Hepatocyte (in vitro differentiated cells): Measurements from ENCODE around the gene ICAM2. TPM values are rescaled to one million over a fixed set of nuclear protein-coding genes. Genes with fewer than 3 reads are reported as not detected.

Source experiments
- DNase-seq: peaks from one replicate; pipeline ENCODE4 v3.0.0-alpha.2; 2016; ENCODE audit warnings: low spot score
- H2AFZ ChIP-seq: fragments of 200-600 bp; sonication (generic); 2 replicates; pipeline ENCODE4 v1.6.0; 2016; ENCODE audit warnings: antibody characterized with exemption, mild to moderate bottlenecking
- H3K27ac ChIP-seq: fragments of 200-600 bp; sonication (generic); 2 replicates; pipeline ENCODE4 v1.5.1; 2016; ENCODE audit warnings: mild to moderate bottlenecking
- H3K27me3 ChIP-seq: fragments of 200-600 bp; sonication (generic); 2 replicates; pipeline ENCODE4 v1.6.1; 2016
- H3K36me3 ChIP-seq: fragments of 200-600 bp; sonication (generic); replicated peaks from 2 replicates; pipeline ENCODE4 v1.5.1; 2016; ENCODE audit warnings: low read depth; ENCODE audit not compliant: insufficient read depth
- H3K4me1 ChIP-seq: fragments of 200-600 bp; sonication (generic); 2 replicates; pipeline ENCODE4 v1.5.1; 2016; ENCODE audit warnings: mild to moderate bottlenecking, moderate library complexity; ENCODE audit not compliant: insufficient read depth
- H3K4me2 ChIP-seq: fragments of 200-600 bp; sonication (generic); 2 replicates; pipeline ENCODE4 v1.6.0; 2016
- H3K4me3 ChIP-seq: fragments of 200-600 bp; sonication (generic); 2 replicates; pipeline ENCODE4 v1.5.1; 2016; ENCODE audit warnings: mild to moderate bottlenecking
- H3K79me2 ChIP-seq: fragments of 200-600 bp; sonication (generic); 2 replicates; pipeline ENCODE4 v1.6.0; 2017; ENCODE audit warnings: mild to moderate bottlenecking
- H3K9me2 ChIP-seq: fragments of 200-600 bp; sonication (generic); replicated peaks from 2 replicates; pipeline ENCODE4 v1.6.0; 2017; ENCODE audit warnings: mild to moderate bottlenecking; ENCODE audit not compliant: insufficient read depth
- H3K9me3 ChIP-seq: fragments of 200-600 bp; sonication (generic); 2 replicates; pipeline ENCODE4 v1.5.1; 2016; ENCODE audit warnings: low read depth, mild to moderate bottlenecking
- H4K20me1 ChIP-seq: fragments of 200-600 bp; sonication (generic); 2 replicates; pipeline ENCODE4 v1.6.0; 2016; ENCODE audit warnings: mild to moderate bottlenecking; ENCODE audit not compliant: insufficient read depth, poor library complexity, severe bottlenecking
- EZH2 ChIP-seq: fragments of 200-600 bp; sonication (generic); IDR thresholded peaks from 2 replicates; pipeline ENCODE4 v1.6.1; 2016; ENCODE audit warnings: antibody characterized with exemption, mild to moderate bottlenecking, borderline replicate concordance
- EZH2phosphoT487 ChIP-seq: fragments of 200-600 bp; sonication (generic); IDR thresholded peaks from one replicate; pipeline ENCODE4 v1.6.1; 2018; ENCODE audit warnings: antibody characterized with exemption, mild to moderate bottlenecking, low read depth, moderate library complexity; ENCODE audit not compliant: unreplicated experiment, severe bottlenecking
- WGBS: methylation state at CpG from one replicate; pipeline ENCODE4 v1.1.6; 2016; ENCODE audit warnings: low lambda C conversion rate; ENCODE audit errors: missing lambda C conversion rate; 5-methylcytosine and 5-hydroxymethylcytosine counted together
- polyA plus RNA-seq: library from polyadenylated mRNA; unstranded; fragments of >200 nt; fragmentation: Nextera tagmentation; extraction: Ambion mirVana; gene quantifications from 2 replicates; pipeline ENCODE4 v1.2.1, GENCODE V29; 2016
- total RNA-seq: library from RNA; depleted of rRNA; stranded (reverse); fragments of >200 nt; gene quantifications from 2 replicates; pipeline ENCODE4 v1.2.3, GENCODE V29; 2014
- TF ChIP-seq, protein P1 (sequence below): fragments of 200-600 bp; sonication (generic); IDR thresholded peaks from 2 replicates; pipeline ENCODE4 v1.5.1; 2016; ENCODE audit warnings: antibody characterized with exemption, mild to moderate bottlenecking; ENCODE audit not compliant: poor library complexity

The ICAM2 gene
- total and polyA plus RNA-seq, 2 experiments from 2014 or later: 3.4 to 6.0 TPM

DNA sequence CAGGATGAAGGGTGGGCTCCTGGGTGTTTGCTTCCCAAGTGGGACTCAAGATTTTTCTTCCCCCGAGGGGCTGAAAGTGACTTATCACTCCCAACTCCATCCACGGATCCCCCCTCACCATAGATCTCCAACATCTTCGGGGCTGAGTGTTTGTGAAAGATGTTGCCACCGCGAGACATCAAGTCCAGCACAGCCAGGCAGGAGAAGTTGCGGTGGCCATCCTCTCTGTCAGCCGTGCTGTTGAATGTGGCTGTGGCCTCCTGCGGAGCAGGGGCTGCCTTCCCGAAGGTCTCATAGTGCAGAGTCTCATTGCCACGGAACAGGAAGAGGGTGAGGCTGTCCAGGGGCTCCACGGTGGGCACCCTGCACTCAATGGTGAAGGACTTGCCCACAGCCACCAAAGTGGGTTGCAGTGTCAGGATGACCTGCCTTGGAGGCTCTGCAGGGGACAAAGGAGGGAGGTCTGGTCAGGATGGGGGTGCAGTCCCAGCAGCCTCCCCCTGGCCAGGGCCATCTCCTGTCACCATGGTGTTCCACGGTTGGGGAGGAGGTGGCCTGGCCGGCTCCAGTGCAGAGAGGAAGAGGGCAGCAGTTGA, 16.8 kb downstream of the ICAM2 start:
- no peaks in the 10 kb centered on the region for H4K20me1 ChIP-seq
- peaks cover 1% of the 10 kb centered on the region for H3K4me1 ChIP-seq
- no peaks in the 10 kb centered on the region for H3K79me2 ChIP-seq
- no peaks in the 10 kb centered on the region for H3K27me3 ChIP-seq
- no peaks in the 10 kb centered on the region for H3K9me2 ChIP-seq
- no peak overlapping the region for H3K4me3 ChIP-seq
- no peak overlapping the region for H2AFZ ChIP-seq
- no peaks in the 10 kb centered on the region for H3K9me3 ChIP-seq
- 85% methylated on average over 13 of the region's 13 CpGs for WGBS
- H3K27ac ChIP-seq: no peak overlapping the region
- DNase-seq: no peak
- H3K36me3 ChIP-seq: no peaks in the 10 kb centered on the region
- no peak overlapping the region for H3K4me2 ChIP-seq
- TF ChIP-seq, protein P1, sequence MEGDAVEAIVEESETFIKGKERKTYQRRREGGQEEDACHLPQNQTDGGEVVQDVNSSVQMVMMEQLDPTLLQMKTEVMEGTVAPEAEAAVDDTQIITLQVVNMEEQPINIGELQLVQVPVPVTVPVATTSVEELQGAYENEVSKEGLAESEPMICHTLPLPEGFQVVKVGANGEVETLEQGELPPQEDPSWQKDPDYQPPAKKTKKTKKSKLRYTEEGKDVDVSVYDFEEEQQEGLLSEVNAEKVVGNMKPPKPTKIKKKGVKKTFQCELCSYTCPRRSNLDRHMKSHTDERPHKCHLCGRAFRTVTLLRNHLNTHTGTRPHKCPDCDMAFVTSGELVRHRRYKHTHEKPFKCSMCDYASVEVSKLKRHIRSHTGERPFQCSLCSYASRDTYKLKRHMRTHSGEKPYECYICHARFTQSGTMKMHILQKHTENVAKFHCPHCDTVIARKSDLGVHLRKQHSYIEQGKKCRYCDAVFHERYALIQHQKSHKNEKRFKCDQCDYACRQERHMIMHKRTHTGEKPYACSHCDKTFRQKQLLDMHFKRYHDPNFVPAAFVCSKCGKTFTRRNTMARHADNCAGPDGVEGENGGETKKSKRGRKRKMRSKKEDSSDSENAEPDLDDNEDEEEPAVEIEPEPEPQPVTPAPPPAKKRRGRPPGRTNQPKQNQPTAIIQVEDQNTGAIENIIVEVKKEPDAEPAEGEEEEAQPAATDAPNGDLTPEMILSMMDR: no peak
- TF ChIP-seq EZH2: no peak
- TF ChIP-seq EZH2phosphoT487: no peak

DNA sequence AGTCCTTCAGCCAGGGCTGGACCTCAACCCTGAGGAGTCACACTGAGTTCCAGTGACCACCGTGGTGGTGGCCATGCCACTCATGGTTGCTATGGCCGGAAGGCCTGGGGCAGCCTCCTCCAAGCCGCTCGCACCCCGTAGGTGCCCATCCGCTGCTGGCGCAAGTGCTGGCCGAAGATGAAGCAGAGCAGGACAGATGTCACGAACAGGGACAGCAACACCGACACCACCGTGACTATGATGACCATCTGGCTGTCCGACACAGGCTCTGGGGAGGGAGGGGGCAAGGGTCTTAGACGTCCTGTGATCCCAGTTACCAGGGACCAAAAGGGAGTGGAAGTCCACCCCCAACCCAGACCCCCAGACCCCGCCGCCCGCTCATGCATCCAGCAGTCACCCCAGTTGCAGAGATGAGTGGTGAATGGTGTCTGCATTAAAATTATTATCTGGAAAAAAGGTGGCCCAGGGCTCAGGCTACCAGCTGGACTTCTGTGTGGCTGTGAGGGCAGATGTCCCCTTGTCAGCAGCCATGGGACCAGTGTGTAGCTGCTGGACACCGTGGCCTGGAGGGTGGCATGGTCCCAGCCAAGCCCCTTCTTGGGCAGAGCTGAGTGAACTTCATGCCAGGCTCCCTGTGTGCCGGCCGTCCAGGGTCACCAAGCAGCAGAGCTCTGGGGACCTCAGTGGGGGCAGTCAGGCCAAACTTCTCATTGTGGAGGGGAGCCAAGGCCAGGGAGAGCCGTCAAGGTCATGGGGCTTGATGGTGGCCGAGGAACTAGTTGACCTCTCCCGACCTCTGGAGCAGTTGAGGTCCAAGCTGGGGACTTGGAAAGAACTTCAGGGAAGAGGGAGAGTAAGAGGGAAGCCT, 17.5 kb downstream of the ICAM2 start:
- H3K4me3 ChIP-seq: no peak overlapping the region
- H3K36me3 ChIP-seq: no peaks in the 10 kb centered on the region
- H2AFZ ChIP-seq: no peak overlapping the region
- no peak overlapping the region for H3K27ac ChIP-seq
- H3K9me2 ChIP-seq: no peaks in the 10 kb centered on the region
- DNase-seq: no peak
- peaks cover 5% of the 10 kb centered on the region for H3K4me1 ChIP-seq
- H3K79me2 ChIP-seq: no peaks in the 10 kb centered on the region
- no peak overlapping the region for H3K4me2 ChIP-seq
- TF ChIP-seq EZH2 (no peak), EZH2phosphoT487 (no peak)
- TF ChIP-seq, protein P1: no peak
- no peaks in the 10 kb centered on the region for H3K9me3 ChIP-seq
- no peaks in the 10 kb centered on the region for H4K20me1 ChIP-seq
- WGBS: 95% methylated on average over 20 of the region's 22 CpGs
- H3K27me3 ChIP-seq: peaks cover 1% of the 10 kb centered on the region

DNA sequence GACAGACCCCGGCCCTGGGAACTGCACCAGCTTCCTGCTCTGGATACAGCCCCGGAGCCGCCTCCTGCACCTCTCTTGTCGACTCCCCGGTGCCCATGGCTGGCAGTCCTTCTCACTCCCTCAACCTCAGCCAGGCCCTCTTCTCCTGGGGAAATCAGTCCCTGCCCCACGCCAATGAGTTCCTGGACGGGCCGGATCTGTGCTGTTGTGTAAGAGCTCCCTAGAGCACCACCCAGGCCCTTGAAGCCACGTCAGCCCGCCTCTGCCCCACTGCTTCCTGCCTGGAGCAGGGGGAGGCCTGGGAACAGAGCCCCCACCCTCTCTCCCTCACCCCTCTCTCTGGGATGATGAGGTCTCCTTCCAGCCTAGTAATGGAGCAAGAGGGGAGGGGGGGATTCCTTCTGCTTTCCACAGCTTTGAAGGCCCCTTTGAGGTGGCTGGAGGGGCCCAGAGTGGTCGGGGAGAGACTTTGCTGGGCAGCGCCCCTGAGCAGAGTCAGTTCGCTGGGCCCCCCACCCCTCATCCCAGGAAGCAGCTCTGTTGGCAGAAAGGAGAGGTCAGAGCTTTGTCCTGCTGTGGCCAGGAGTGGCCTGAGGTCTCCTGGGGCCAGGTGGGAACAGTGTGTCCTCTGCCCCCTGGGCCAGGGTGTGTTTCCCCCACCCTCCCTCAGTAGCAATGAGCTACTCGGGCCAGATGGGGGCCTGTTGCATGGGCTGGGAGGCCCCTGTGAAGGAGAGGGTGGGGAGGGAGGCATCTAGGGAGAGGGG, 18.5 kb downstream of the ICAM2 start:
- Histone ChIP-seq H3K9me3 (no peaks in the 10 kb centered on the region), H3K9me2 (no peaks in the 10 kb centered on the region), H2AFZ (no peak overlapping the region), H3K27me3 (peaks cover 11% of the 10 kb centered on the region), H3K4me3 (no peak overlapping the region), H3K79me2 (no peaks in the 10 kb centered on the region), H3K36me3 (no peaks in the 10 kb centered on the region), H3K4me1 (peaks cover 10% of the 10 kb centered on the region), H3K4me2 (no peak overlapping the region), H4K20me1 (no peaks in the 10 kb centered on the region), H3K27ac (no peak overlapping the region)
- TF ChIP-seq, protein P1: no peak
- TF ChIP-seq EZH2: no peak
- no peak for TF ChIP-seq EZH2phosphoT487
- 89% methylated on average over 13 of the region's 14 CpGs for WGBS
- DNase-seq: no peak
